ENCODE data around the gene IPO9.
"Not testable (repeated sequence)": the region's sequence is repeated elsewhere in the genome, so short reads cannot be mapped to it uniquely, and the experiment has no call there.

- TF ChIP-seq CTCF (conservative IDR thresholded peaks at IDR 0.05 in 1 of 2, IDR thresholded peaks at IDR 0.05 in 1 of 2; ENCODE audit: low read depth in 1 of 2, low read length in 2 of 2); EZH2 (IDR thresholded peaks at IDR 0.05; ENCODE audit: low read length, missing control alignments): not testable (repeated sequence)
Observed at GRCh38 chr1:201856722-201857121, 27.8 kb downstream of the IPO9 start.
